Fibroblast of villous mesenchyme (primary cell): ENCODE data around the gene JPH3. TPM values are rescaled to one million over a fixed set of nuclear protein-coding genes. Genes with fewer than 3 reads are reported as not detected.
"Not testable (repeated sequence)": the region's sequence is repeated elsewhere in the genome, so short reads cannot be mapped to it uniquely, and the experiment has no call there.

Experiments used
- DNase-seq: peaks from one replicate; pipeline ENCODE4 v3.0.0-alpha.2; 2010; ENCODE audit warnings: low read depth
- H3K4me3 ChIP-seq: 2 replicates; pipeline ENCODE4 v1.5.1; 2011; ENCODE audit warnings: low read depth, mild to moderate bottlenecking, low read length
- total RNA-seq: library from RNA; depleted of rRNA; stranded (reverse); fragments of >200 nt; gene quantifications from 2 replicates; pipeline ENCODE4 v1.2.3, GENCODE V29; 2012
- TF ChIP-seq, protein P1 (sequence below): IDR thresholded peaks from 2 replicates; pipeline ENCODE4 v1.5.1; 2012; ENCODE audit warnings: low read depth, mild to moderate bottlenecking, low read length; ENCODE audit not compliant: insufficient read depth

Gene JPH3
- total RNA-seq, 1 donor = not detected

DNA sequence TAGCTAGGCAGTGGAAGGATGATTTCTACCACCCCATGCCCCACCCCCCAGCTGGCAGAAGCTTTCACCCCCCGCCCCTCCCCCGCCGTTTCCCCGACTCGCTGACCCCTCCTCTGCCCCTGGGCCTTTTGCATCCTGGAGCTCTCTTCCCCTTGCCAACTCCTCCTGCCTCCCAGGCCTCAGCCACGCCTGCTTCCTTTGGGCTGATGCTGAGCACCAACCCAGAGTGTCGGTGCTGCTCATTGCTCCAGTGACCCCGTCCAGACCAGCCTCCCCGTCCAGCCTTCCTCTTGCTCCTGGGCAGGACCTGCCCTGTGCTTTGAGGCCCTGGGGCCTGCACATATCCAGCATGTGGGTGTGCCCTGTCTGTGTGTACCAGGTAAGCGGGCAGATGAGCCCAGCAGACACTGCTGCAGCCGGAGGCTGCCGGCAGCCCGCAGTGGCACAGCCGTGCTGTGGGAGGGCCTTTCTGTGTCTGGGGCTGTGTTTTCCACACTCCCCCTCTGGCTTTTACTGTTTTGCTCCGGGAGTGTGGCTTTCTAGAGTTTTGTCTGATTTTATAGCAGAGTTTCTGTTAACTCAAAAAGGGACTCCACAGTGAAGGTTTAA lies 72.9 kb downstream of the JPH3 start:
- H3K4me3 ChIP-seq = no peak overlapping the region
- no peak for DNase-seq
- TF ChIP-seq, protein P1, sequence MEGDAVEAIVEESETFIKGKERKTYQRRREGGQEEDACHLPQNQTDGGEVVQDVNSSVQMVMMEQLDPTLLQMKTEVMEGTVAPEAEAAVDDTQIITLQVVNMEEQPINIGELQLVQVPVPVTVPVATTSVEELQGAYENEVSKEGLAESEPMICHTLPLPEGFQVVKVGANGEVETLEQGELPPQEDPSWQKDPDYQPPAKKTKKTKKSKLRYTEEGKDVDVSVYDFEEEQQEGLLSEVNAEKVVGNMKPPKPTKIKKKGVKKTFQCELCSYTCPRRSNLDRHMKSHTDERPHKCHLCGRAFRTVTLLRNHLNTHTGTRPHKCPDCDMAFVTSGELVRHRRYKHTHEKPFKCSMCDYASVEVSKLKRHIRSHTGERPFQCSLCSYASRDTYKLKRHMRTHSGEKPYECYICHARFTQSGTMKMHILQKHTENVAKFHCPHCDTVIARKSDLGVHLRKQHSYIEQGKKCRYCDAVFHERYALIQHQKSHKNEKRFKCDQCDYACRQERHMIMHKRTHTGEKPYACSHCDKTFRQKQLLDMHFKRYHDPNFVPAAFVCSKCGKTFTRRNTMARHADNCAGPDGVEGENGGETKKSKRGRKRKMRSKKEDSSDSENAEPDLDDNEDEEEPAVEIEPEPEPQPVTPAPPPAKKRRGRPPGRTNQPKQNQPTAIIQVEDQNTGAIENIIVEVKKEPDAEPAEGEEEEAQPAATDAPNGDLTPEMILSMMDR = no peak

DNA sequence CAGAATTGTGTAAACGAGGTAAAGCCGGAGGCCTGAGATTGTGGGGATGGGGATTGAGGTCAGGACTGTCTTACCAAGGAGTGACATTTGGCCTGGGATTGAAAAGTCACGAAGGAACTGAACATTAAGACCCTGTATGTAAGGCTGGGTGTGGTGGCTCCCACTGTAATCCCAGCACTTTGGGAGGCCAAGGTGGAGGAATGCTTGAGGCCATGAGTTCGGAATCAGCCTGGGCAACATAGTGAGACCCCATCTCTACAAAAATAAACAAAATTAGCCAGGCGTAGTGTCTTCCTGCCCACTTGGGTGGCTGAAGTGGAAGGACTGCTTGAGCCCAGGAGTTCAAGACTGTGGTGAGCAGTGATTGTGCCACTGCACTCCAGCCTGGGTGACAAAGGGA lies 75.5 kb downstream of the JPH3 start:
- TF ChIP-seq, protein P1 = no peak
- DNase-seq = no peak
- H3K4me3 ChIP-seq = no peak overlapping the region

DNA sequence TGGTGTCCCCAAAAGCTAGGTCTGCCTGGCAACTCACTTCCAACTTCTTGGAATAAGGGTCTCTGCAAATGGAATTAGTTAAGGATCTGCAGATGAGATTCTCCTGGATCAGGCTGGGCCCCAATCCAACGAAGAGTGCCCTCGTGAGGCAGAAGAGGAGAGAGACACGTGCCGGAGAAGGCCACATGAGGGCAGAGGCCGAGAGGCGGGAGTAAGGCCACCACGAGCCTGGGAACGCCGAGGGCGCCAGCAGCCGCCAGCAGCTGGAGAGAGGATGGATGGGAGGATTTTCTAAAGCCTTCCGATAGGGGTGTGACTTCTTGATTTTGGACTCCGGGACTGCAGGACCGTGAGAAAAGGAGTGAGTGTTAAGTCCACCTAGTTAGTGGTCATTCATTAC lies 76.3 kb downstream of the JPH3 start:
- peak; percentile 14 for DNase-seq
- TF ChIP-seq, protein P1 = no peak
- no peak overlapping the region for H3K4me3 ChIP-seq

DNA sequence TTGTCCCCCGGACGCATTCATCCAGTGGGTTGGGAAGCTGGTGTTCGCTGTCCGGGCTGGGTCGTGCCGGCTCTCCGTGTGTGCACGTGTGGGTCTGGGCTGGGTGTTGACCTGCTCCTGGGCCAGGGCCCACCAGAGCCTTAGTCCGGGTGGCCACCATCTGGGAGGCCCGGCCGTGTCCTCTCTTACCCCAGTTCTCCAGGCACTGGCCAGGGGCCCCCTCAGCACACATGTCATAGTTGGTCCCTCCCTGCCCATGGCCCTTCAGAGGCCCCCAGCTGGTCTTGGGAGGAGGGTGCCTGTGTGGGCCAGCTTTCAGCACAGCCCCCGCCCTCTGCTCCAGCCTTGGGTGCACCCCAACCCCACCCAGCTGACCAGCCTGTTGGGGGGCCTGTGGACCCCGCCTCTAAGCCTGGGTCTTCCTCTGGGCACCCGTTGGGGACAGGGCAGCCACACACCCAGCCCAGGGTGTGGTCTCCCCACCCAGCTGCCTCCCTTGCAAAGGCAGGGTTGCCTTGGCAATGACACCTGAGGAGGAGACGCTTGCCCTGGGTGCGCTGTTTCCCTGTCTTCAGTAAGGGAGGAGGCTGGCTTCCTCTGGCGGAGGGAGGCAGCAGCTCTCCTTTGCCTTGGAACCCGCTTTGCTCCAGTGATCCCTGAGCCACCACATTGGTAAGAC lies 77.4 kb downstream of the JPH3 start:
- TF ChIP-seq, protein P1 = no peak
- H3K4me3 ChIP-seq = no peak overlapping the region
- DNase-seq = no peak

DNA sequence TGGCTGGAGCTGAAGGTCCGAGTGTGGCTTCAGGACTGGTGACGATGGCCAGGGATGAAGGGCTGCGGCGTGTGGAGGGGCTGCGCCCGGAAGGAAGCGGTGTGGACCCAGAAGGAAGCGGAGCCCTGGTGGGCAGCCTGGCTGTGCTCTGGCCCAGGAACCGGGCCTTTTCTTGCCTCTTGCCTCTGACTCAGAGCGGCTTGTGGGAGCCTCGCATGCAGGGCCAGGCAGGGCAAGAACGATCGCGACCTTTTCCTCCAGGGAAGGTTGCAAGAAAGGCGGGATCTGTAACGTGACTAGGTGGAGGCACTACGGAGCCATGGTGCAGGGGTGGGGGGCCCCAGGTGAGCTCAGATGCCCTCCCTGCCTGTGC lies 78.0 kb downstream of the JPH3 start:
- H3K4me3 ChIP-seq = no peak overlapping the region
- TF ChIP-seq, protein P1 = no peak
- no peak for DNase-seq

DNA sequence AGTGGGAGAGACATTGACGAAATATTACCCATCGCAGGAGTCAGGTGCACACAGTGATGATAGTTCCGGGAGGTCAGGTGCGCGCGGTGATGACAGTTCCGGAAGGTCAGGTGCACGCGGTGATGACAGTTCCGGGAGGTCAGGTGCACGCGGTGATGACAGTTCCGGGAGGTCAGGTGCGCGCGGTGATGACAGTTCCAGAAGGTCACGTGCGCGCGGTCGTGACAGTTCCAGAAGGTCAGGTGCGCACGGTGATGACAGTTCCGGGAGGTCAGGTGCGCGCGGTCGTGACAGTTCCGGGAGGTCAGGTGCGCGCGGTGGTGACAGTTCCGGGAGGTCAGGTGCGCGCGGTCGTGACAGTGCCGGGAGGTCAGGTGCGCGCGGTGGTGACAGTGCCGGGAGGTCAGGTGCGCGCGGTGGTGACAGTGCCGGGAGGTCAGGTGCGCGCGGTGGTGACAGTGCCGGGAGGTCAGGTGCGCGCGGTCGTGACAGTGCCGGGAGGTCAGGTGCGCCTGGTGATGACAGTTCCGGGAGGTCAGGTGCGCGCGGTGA lies 78.8 kb downstream of the JPH3 start:
- not testable (repeated sequence) for H3K4me3 ChIP-seq, DNase-seq

DNA sequence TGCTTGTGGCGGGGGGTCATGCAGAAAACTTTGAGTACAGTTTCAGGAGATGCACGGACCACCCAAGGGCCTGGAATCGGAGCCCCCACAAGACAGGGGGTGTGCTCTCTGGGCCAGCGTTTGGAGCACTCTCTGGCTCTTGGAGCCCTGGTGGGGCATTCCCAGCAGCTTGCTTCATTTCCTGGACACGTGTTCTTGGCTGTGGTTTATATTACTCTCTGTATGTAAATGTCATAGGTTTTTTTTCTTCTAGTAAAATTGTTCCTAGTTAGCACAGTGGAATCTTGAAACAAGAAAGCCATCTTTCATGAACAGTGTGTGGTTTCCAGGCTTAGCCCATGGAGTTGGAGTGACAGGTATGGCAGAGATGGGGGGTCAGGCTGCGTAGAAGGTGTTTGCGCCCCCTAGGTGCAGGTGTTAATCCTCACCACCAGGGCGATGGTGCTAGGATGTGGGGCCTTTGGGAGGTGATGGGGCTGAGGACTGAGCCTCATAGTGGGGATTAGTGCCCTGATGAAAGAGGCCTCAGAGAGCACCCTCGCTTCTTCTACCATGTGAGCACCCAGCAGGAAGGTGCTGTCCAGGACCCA lies 79.8 kb downstream of the JPH3 start:
- DNase-seq = peak; percentile 64
- TF ChIP-seq, protein P1 = peak; percentile 35
- no peak overlapping the region for H3K4me3 ChIP-seq
